HEK293 (cell line): ENCODE measurements around the gene C2orf81.

Experiments used
- CTCF ChIA-PET: fragments of 350-600 bp; formaldehyde crosslinking; extraction: SDS; loops from one replicate; lab custom pipeline; 2021; ENCODE audit warnings: antibody characterized with exemption; lab: Yijun Ruan, JAX
- POLR2A ChIA-PET: fragments of 300-600 bp; formaldehyde crosslinking; extraction: SDS; loops from one replicate; lab custom pipeline; 2020; ENCODE audit warnings: antibody characterized with exemption, inconsistent platforms; lab: Yijun Ruan, JAX
- H3K27ac ChIP-seq: fragments of 200-500 bp; sonication (Bioruptor generic); 2 replicates; pipeline ENCODE4 v1.5.1; 2014; ENCODE audit warnings: low read depth, low read length, control low read depth, inconsistent platforms; ENCODE audit errors: extremely low read depth
- H3K36me3 ChIP-seq, 2 experiments: fragments of 200-500 bp in 1 of 2; sonication (Bioruptor generic) in 1 of 2; 1 replicate in 1 of 2; 2 replicates in 1 of 2; pipeline ENCODE4 v1.5.1; 2014 to 2017; ENCODE audit warnings: inconsistent platforms in 2 of 2, low read length in 2 of 2; ENCODE audit not compliant: control insufficient read depth in 2 of 2, insufficient read depth in 1 of 2
- H3K4me1 ChIP-seq: fragments of 200-500 bp; sonication (Bioruptor generic); 2 replicates; pipeline ENCODE4 v1.5.1; 2014; ENCODE audit warnings: mild to moderate bottlenecking, low read length, inconsistent platforms; ENCODE audit not compliant: control insufficient read depth, insufficient read depth
- H3K4me3 ChIP-seq: 2 replicates; pipeline ENCODE4 v1.5.1; 2011; ENCODE audit warnings: low read depth, mild to moderate bottlenecking, control low read depth, low read length, moderate library complexity
- H3K9me3 ChIP-seq: fragments of 200-500 bp; sonication (Bioruptor generic); 2 replicates; pipeline ENCODE4 v1.5.1; 2014; ENCODE audit warnings: low read depth, low read length, inconsistent platforms; ENCODE audit not compliant: control insufficient read depth, insufficient read depth
- BCL11A ChIP-seq: fragments of 450-650 bp; formaldehyde crosslinking; IDR thresholded peaks from 2 replicates; pipeline ENCODE4 v1.5.1; 2016; ENCODE audit warnings: low read depth, missing biosample characterization, missing genetic modification characterization
- EGR2 ChIP-seq: fragments of 450-650 bp; formaldehyde crosslinking; IDR thresholded peaks from 2 replicates; pipeline ENCODE4 v1.5.1; 2016; ENCODE audit warnings: low read depth, missing biosample characterization, missing genetic modification characterization
- HOXA7 ChIP-seq: sonication (generic); formaldehyde crosslinking; IDR thresholded peaks from 2 replicates; pipeline ENCODE4 v1.8.1; 2022; ENCODE audit warnings: missing genetic modification reagents, borderline replicate concordance
- INSM2 ChIP-seq: fragments of 450-650 bp; formaldehyde crosslinking; IDR thresholded peaks from 2 replicates; pipeline ENCODE4 v1.5.1; 2016; ENCODE audit warnings: missing biosample characterization, missing genetic modification characterization
- KLF9 ChIP-seq: fragments of 450-650 bp; formaldehyde crosslinking; IDR thresholded peaks from 2 replicates; pipeline ENCODE4 v1.5.1; 2016; ENCODE audit warnings: missing biosample characterization, missing genetic modification characterization, low read depth
- PATZ1 ChIP-seq: fragments of 450-650 bp; formaldehyde crosslinking; IDR thresholded peaks from 2 replicates; pipeline ENCODE4 v1.5.1; 2016; ENCODE audit warnings: missing biosample characterization, missing genetic modification characterization
- PRDM1 ChIP-seq: fragments of 450-650 bp; formaldehyde crosslinking; IDR thresholded peaks from 2 replicates; pipeline ENCODE4; 2016; ENCODE audit warnings: missing biosample characterization, missing genetic modification characterization
- PRDM2 ChIP-seq: fragments of 450-650 bp; formaldehyde crosslinking; IDR thresholded peaks from 2 replicates; pipeline ENCODE4 v1.5.1; 2016; ENCODE audit warnings: missing biosample characterization, missing genetic modification characterization, borderline replicate concordance
- ZBTB1 ChIP-seq: fragments of 450-650 bp; formaldehyde crosslinking; IDR thresholded peaks from 2 replicates; pipeline ENCODE4 v1.5.1; 2016; ENCODE audit warnings: missing biosample characterization, missing genetic modification characterization
- ZBTB8A ChIP-seq: fragments of 450-650 bp; formaldehyde crosslinking; IDR thresholded peaks from 2 replicates; pipeline ENCODE4 v1.5.1; 2016; ENCODE audit warnings: missing biosample characterization, missing genetic modification characterization
- ZNF19 ChIP-seq: fragments of 450-650 bp; formaldehyde crosslinking; IDR thresholded peaks from 2 replicates; pipeline ENCODE4; 2016; ENCODE audit warnings: missing biosample characterization, missing genetic modification characterization, low read depth
- ZNF248 ChIP-seq: fragments of 450-650 bp; formaldehyde crosslinking; IDR thresholded peaks from 2 replicates; pipeline ENCODE4 v1.5.1; 2017; ENCODE audit warnings: missing biosample characterization, missing genetic modification characterization
- ZNF341 ChIP-seq: fragments of 450-650 bp; formaldehyde crosslinking; IDR thresholded peaks from 2 replicates; pipeline ENCODE4; 2016; ENCODE audit warnings: low read depth, missing biosample characterization, missing genetic modification characterization
- ZNF555 ChIP-seq: fragments of 450-650 bp; formaldehyde crosslinking; conservative IDR thresholded peaks from 2 replicates; pipeline ENCODE4 v1.5.1; 2017; ENCODE audit warnings: missing biosample characterization, mild to moderate bottlenecking, missing genetic modification characterization, inconsistent platforms
- ZNF580 ChIP-seq: fragments of 450-650 bp; formaldehyde crosslinking; IDR thresholded peaks from 2 replicates; pipeline ENCODE4 v1.5.1; 2016; ENCODE audit warnings: missing biosample characterization, missing genetic modification characterization
- ZNF585B ChIP-seq: fragments of 450-650 bp; formaldehyde crosslinking; IDR thresholded peaks from 2 replicates; pipeline ENCODE4 v1.5.1; 2016; ENCODE audit warnings: missing biosample characterization, missing genetic modification characterization
- ZNF624 ChIP-seq: fragments of 450-650 bp; formaldehyde crosslinking; IDR thresholded peaks from 2 replicates; pipeline ENCODE4 v1.5.1; 2017; ENCODE audit warnings: missing biosample characterization, missing genetic modification characterization
- ZNF629 ChIP-seq: fragments of 450-650 bp; formaldehyde crosslinking; IDR thresholded peaks from 2 replicates; pipeline ENCODE4 v1.5.1; 2017; ENCODE audit warnings: missing biosample characterization, missing genetic modification characterization
- ZNF654 ChIP-seq: fragments of 450-650 bp; formaldehyde crosslinking; IDR thresholded peaks from 2 replicates; pipeline ENCODE4 v1.5.1; 2016; ENCODE audit warnings: low read depth, missing biosample characterization, missing genetic modification characterization
- ZNF692 ChIP-seq: fragments of 450-650 bp; formaldehyde crosslinking; IDR thresholded peaks from 2 replicates; pipeline ENCODE4 v1.5.1; 2016; ENCODE audit warnings: missing biosample characterization, missing genetic modification characterization

Gene C2orf81

GRCh38 chr2:74440378-74441169, 19.2 kb upstream of the C2orf81 start (continued):
- peak; percentile 70 for TF ChIP-seq ZBTB8A (tag by site-specific recombination)
- peak; percentile 66 for TF ChIP-seq ZNF580 (tag by site-specific recombination)
- TF ChIP-seq HOXA7 (CRISPR knock-in tag), result no peak
- no peak for TF ChIP-seq ZNF585B
- no peak for TF ChIP-seq ZNF555 (tag by site-specific recombination)
- TF ChIP-seq ZNF248 (tag by site-specific recombination), result no peak
- peak; percentile 51; the same call in 1 of the 2 replicates for TF ChIP-seq KLF9 (tag by site-specific recombination)
- peak; percentile 97 for TF ChIP-seq PATZ1 (tag by site-specific recombination)
- peak; percentile 81 for TF ChIP-seq ZNF692
- no peak for TF ChIP-seq ZBTB1 (tag by site-specific recombination)
- peak; percentile 33; the same call in 1 of the 2 replicates for TF ChIP-seq ZNF341 (tag by site-specific recombination)
- no peak for TF ChIP-seq ZNF624
- TF ChIP-seq ZNF629 (tag by site-specific recombination), result peak; percentile 31; the same call in 1 of the 2 replicates
- TF ChIP-seq EGR2, result peak; percentile 80

- no peaks in the 10 kb centered on the region for H3K9me3 ChIP-seq
- H3K36me3 ChIP-seq, result peaks cover 0 to 40% of the 10 kb centered on the region in 2 experiments; a peak in 1 of 3 replicates
- ChIA-PET POLR2A (interaction anchor here (0.6 to 2.4 kb wide), 21 partner anchors 8 to 433 kb away, joined by 3 to 40 read pairs (median 4); partner anchors contain the start of genes AUP1, C2orf81, CCDC142 and DCTN1), CTCF (interaction anchor here (0.6 to 2.5 kb wide), 7 partner anchors 11 to 146 kb away, joined by 3 to 6 read pairs (median 3); no protein-coding TSS in a partner anchor)
- peak overlapping the region; percentile 56 for H3K4me3 ChIP-seq
- TF ChIP-seq PRDM1 (tag by site-specific recombination) (0 out of 2 replicates have a peak, but pooled peaks have one; percentile 7), BCL11A (tag by site-specific recombination) (no peak)
- peaks cover 7% of the 10 kb centered on the region for H3K4me1 ChIP-seq
- H3K27ac ChIP-seq, result peak overlapping the region; percentile 68; the same call in 1 of the 2 replicates
These were observed 18.5 kb upstream of the C2orf81 start for GRCh38 chr2:74439803-74440377.

GRCh38 chr2:74439373-74439772, 18.0 kb upstream of the C2orf81 start:
- ChIA-PET CTCF (interaction anchor here (0.9 to 2.5 kb wide), 4 partner anchors 11 to 39 kb away, joined by 3 to 6 read pairs (median 4); no protein-coding TSS in a partner anchor), POLR2A (interaction anchor here (1.1 to 2.4 kb wide), 6 partner anchors 14 to 91 kb away, joined by 4 to 40 read pairs (median 11); partner anchors contain the start of genes AUP1, C2orf81, CCDC142 and HTRA2)
- Histone ChIP-seq H3K36me3 (peaks cover 0 to 42% of the 10 kb centered on the region in 2 experiments; a peak in 2 of 3 replicates), H3K4me1 (peaks cover 5% of the 10 kb centered on the region), H3K9me3 (no peaks in the 10 kb centered on the region), H3K27ac (no peak overlapping the region), H3K4me3 (no peak overlapping the region)
- no peak for TF ChIP-seq ZNF19 (tag by site-specific recombination)
- no peak for TF ChIP-seq INSM2 (tag by site-specific recombination)
- no peak for TF ChIP-seq ZNF654
- TF ChIP-seq PRDM2, result no peak
